ENCODE measurements around the gene PIGO. TPM values are rescaled to one million over a fixed set of nuclear protein-coding genes. Genes with fewer than 3 reads are reported as not detected.

The PIGO gene
- total RNA-seq, 5 donors from 2014 or later (not counting 1 experiment from before 2014, with no cell fraction given), result 23.0 to 32.1 (median 29.9) TPM

- H3K27ac Mint-ChIP-seq, result peak overlapping the region; percentile 37 to 55
- no peak overlapping the region for H3K27ac ChIP-seq (ENCODE audit: low read length)
Observed at GRCh38 chr9:35069020-35069419, 27.4 kb downstream of the PIGO start.

GRCh38 chr9:35067056-35067455 is 29.3 kb downstream of the PIGO start:
- POLR2A ChIA-PET, result interaction anchor here in 1 of 2 donors (0.5 to 0.9 kb wide), 2 partner anchors 14 to 58 kb away, joined by 3 read pairs; no protein-coding TSS in a partner anchor
- Histone ChIP-seq H3K27me3 (replicated peaks in 1 of 2; ENCODE audit: control insufficient read depth in 2 of 2, extremely low read depth in 1 of 2, insufficient read depth in 2 of 2, low read length in 1 of 2) (no peaks in the 10 kb centered on the region), H3K9me3 (no peaks in the 10 kb centered on the region), H3K36me3 (ENCODE audit: control insufficient read depth in 2 of 2, extremely low read depth in 1 of 2, insufficient read depth in 1 of 2, low read length in 1 of 2) (peaks cover 19 to 71% of the 10 kb centered on the region in 2 donors), H3K27ac (ENCODE audit: low read length) (no peak overlapping the region), H3K4me1 (ENCODE audit: control insufficient read depth in 1 of 2, extremely low read depth in 1 of 2, insufficient read depth in 2 of 2, low read length in 2 of 2) (peaks cover 14 to 38% of the 10 kb centered on the region in 2 experiments), H3K4me3 (ENCODE audit: control insufficient read depth in 1 of 2, extremely low read depth in 1 of 2, low read length in 1 of 2) (no peak overlapping the region)
- peak overlapping the region in 1 of 2 donors; percentile 39 for H3K27ac Mint-ChIP-seq
- no peaks in the 10 kb centered on the region for H3K27me3 Mint-ChIP-seq
- DNase-seq (no peak), ATAC-seq (replicated peaks in 1 of 4) (no peak)
- CTCF ChIA-PET, result interaction anchor here in 1 of 2 donors (1.0 kb wide), 2 partner anchors 8 to 168 kb away, joined by 3 read pairs; no protein-coding TSS in a partner anchor
- H3K36me3 Mint-ChIP-seq, result peaks cover 42% of the 10 kb centered on the region
- peak overlapping the region in 1 of 3 donors; percentile 32 for H3K4me3 Mint-ChIP-seq
- no peaks in the 10 kb centered on the region for H3K9me3 Mint-ChIP-seq
- no CpG with 5 or more reads among the region's 1 CpG for WGBS (ENCODE audit: insufficient coverage)
- peaks cover 46 to 51% (median 49%) of the 10 kb centered on the region in 3 donors for H3K4me1 Mint-ChIP-seq

More at GRCh38 chr9:35069020-35069419, 27.4 kb downstream of the PIGO start:
- no peaks in the 10 kb centered on the region for H3K27me3 Mint-ChIP-seq
- ChIA-PET CTCF (interaction anchor here (0.6 to 1.0 kb wide), 5 partner anchors 16 to 269 kb away, joined by 3 to 8 read pairs (median 5); partner anchors contain the start of gene STOML2 (in 1 of the 2)), POLR2A (interaction anchor here (0.6 to 1.4 kb wide), 6 partner anchors 8 to 734 kb away, joined by 3 to 14 read pairs (median 6); partner anchors contain the start of genes DNAJB5 (in 1 of the 2) and FANCG (in 1 of the 2))
- ATAC-seq (replicated peaks in 1 of 4) (no peak), DNase-seq (no peak)
- Histone ChIP-seq H3K27me3 (replicated peaks in 1 of 2; ENCODE audit: control insufficient read depth in 2 of 2, extremely low read depth in 1 of 2, insufficient read depth in 2 of 2, low read length in 1 of 2) (no peaks in the 10 kb centered on the region), H3K4me3 (ENCODE audit: control insufficient read depth in 1 of 2, extremely low read depth in 1 of 2, low read length in 1 of 2) (no peak overlapping the region), H3K4me1 (ENCODE audit: control insufficient read depth in 1 of 2, extremely low read depth in 1 of 2, insufficient read depth in 2 of 2, low read length in 2 of 2) (peaks cover 15 to 46% of the 10 kb centered on the region in 2 experiments), H3K36me3 (ENCODE audit: control insufficient read depth in 2 of 2, extremely low read depth in 1 of 2, insufficient read depth in 1 of 2, low read length in 1 of 2) (peaks cover 8 to 52% of the 10 kb centered on the region in 2 donors), H3K9me3 (no peaks in the 10 kb centered on the region)
- peaks cover 48 to 60% (median 54%) of the 10 kb centered on the region in 3 donors for H3K4me1 Mint-ChIP-seq
- peaks cover 27% of the 10 kb centered on the region for H3K36me3 Mint-ChIP-seq
- WGBS (ENCODE audit: insufficient coverage), result 92% methylated on average over 2 of the region's 4 CpGs
- peak overlapping the region; percentile 29 to 91 (median 87) for H3K4me3 Mint-ChIP-seq
- no peaks in the 10 kb centered on the region for H3K9me3 Mint-ChIP-seq

- Histone ChIP-seq H3K36me3 (ENCODE audit: control insufficient read depth in 2 of 2, extremely low read depth in 1 of 2, insufficient read depth in 1 of 2, low read length in 1 of 2) (peaks cover 36 to 96% of the 10 kb centered on the region in 2 donors), H3K9me3 (no peaks in the 10 kb centered on the region), H3K27me3 (replicated peaks in 1 of 2; ENCODE audit: control insufficient read depth in 2 of 2, extremely low read depth in 1 of 2, insufficient read depth in 2 of 2, low read length in 1 of 2) (no peaks in the 10 kb centered on the region), H3K4me1 (ENCODE audit: control insufficient read depth in 1 of 2, extremely low read depth in 1 of 2, insufficient read depth in 2 of 2, low read length in 2 of 2) (no peaks in the 10 kb centered on the region), H3K27ac (ENCODE audit: low read length) (no peak overlapping the region), H3K4me3 (ENCODE audit: control insufficient read depth in 1 of 2, extremely low read depth in 1 of 2, low read length in 1 of 2) (no peak overlapping the region)
- DNase-seq (no peak), ATAC-seq (replicated peaks in 1 of 4) (no peak)
- WGBS (ENCODE audit: insufficient coverage), result 94% methylated on average over 11 of the region's 11 CpGs
- Mint-ChIP-seq H3K27ac (no peak overlapping the region), H3K4me1 (peaks cover 0 to 7% (median 0%) of the 10 kb centered on the region in 3 donors), H3K4me3 (no peak overlapping the region), H3K9me3 (no peaks in the 10 kb centered on the region), H3K36me3 (peaks cover 75% of the 10 kb centered on the region), H3K27me3 (no peaks in the 10 kb centered on the region)
- POLR2A ChIA-PET, result interaction anchor here in 1 of 2 donors (0.5 kb wide), 1 partner anchor 8 kb away, joined by 8 read pairs; no protein-coding TSS in a partner anchor
- CTCF ChIA-PET, result interaction anchor here in 1 of 2 donors (1.5 kb wide), 1 partner anchor 10 kb away, joined by 4 read pairs; no protein-coding TSS in a partner anchor
Observed at GRCh38 chr9:35060548-35061207, 35.7 kb downstream of the PIGO start.

GRCh38 chr9:35059438-35059837 is 37.0 kb downstream of the PIGO start:
- no peak for DNase-seq
- H3K27ac Mint-ChIP-seq, result no peak overlapping the region
- H3K4me1 Mint-ChIP-seq, result peaks cover 0 to 7% (median 0%) of the 10 kb centered on the region in 3 donors
- no peak for ATAC-seq (replicated peaks in 1 of 4)
- ChIA-PET POLR2A (no interaction called here), CTCF (interaction anchor here in 1 of 2 donors (1.5 kb wide), 1 partner anchor 8 kb away, joined by 4 read pairs; no protein-coding TSS in a partner anchor)
- H3K9me3 ChIP-seq, result no peaks in the 10 kb centered on the region
- H3K27ac ChIP-seq (ENCODE audit: low read length), result no peak overlapping the region
- no peaks in the 10 kb centered on the region for H3K9me3 Mint-ChIP-seq
- H3K4me3 Mint-ChIP-seq, result no peak overlapping the region
- WGBS (ENCODE audit: insufficient coverage), result 96% methylated on average over 5 of the region's 10 CpGs
- no peaks in the 10 kb centered on the region for H3K4me1 ChIP-seq (ENCODE audit: control insufficient read depth in 1 of 2, extremely low read depth in 1 of 2, insufficient read depth in 2 of 2, low read length in 2 of 2)
- peaks cover 79% of the 10 kb centered on the region for H3K36me3 Mint-ChIP-seq
- H3K4me3 ChIP-seq (ENCODE audit: control insufficient read depth in 1 of 2, extremely low read depth in 1 of 2, low read length in 1 of 2), result no peak overlapping the region
- H3K27me3 Mint-ChIP-seq, result no peaks in the 10 kb centered on the region
- peaks cover 31 to 84% of the 10 kb centered on the region in 2 donors for H3K36me3 ChIP-seq (ENCODE audit: control insufficient read depth in 2 of 2, extremely low read depth in 1 of 2, insufficient read depth in 1 of 2, low read length in 1 of 2)
- no peaks in the 10 kb centered on the region for H3K27me3 ChIP-seq (replicated peaks in 1 of 2; ENCODE audit: control insufficient read depth in 2 of 2, extremely low read depth in 1 of 2, insufficient read depth in 2 of 2, low read length in 1 of 2)

GRCh38 chr9:35057271-35057620 is 39.1 kb downstream of the PIGO start:
- Histone ChIP-seq H3K36me3 (ENCODE audit: control insufficient read depth in 2 of 2, extremely low read depth in 1 of 2, insufficient read depth in 1 of 2, low read length in 1 of 2) (peaks cover 21 to 67% of the 10 kb centered on the region in 2 donors), H3K27me3 (replicated peaks in 1 of 2; ENCODE audit: control insufficient read depth in 2 of 2, extremely low read depth in 1 of 2, insufficient read depth in 2 of 2, low read length in 1 of 2) (no peaks in the 10 kb centered on the region), H3K9me3 (no peaks in the 10 kb centered on the region), H3K4me1 (ENCODE audit: control insufficient read depth in 1 of 2, extremely low read depth in 1 of 2, insufficient read depth in 2 of 2, low read length in 2 of 2) (no peaks in the 10 kb centered on the region), H3K4me3 (ENCODE audit: control insufficient read depth in 1 of 2, extremely low read depth in 1 of 2, low read length in 1 of 2) (no peak overlapping the region), H3K27ac (ENCODE audit: low read length) (no peak overlapping the region)
- Mint-ChIP-seq H3K9me3 (no peaks in the 10 kb centered on the region), H3K27ac (no peak overlapping the region), H3K4me1 (peaks cover 0 to under 1% (median 0%) of the 10 kb centered on the region in 3 donors), H3K27me3 (no peaks in the 10 kb centered on the region), H3K36me3 (peaks cover 70% of the 10 kb centered on the region), H3K4me3 (no peak overlapping the region)
- ChIA-PET CTCF (no interaction called here), POLR2A (no interaction called here)
- peak in 1 of 4 experiments; percentile 12 for ATAC-seq (replicated peaks in 1 of 4)
- DNase-seq, result no peak
- 99% methylated on average over 7 of the region's 8 CpGs for WGBS (ENCODE audit: insufficient coverage)

- ChIA-PET POLR2A (no interaction called here), CTCF (no interaction called here)
- ATAC-seq (replicated peaks in 1 of 4), result peak in 1 of 4 experiments; percentile 18
- Histone ChIP-seq H3K9me3 (no peaks in the 10 kb centered on the region), H3K27ac (ENCODE audit: low read length) (no peak overlapping the region), H3K36me3 (ENCODE audit: control insufficient read depth in 2 of 2, extremely low read depth in 1 of 2, insufficient read depth in 1 of 2, low read length in 1 of 2) (peaks cover 21 to 63% of the 10 kb centered on the region in 2 donors), H3K4me3 (ENCODE audit: control insufficient read depth in 1 of 2, extremely low read depth in 1 of 2, low read length in 1 of 2) (no peak overlapping the region), H3K4me1 (ENCODE audit: control insufficient read depth in 1 of 2, extremely low read depth in 1 of 2, insufficient read depth in 2 of 2, low read length in 2 of 2) (no peaks in the 10 kb centered on the region), H3K27me3 (replicated peaks in 1 of 2; ENCODE audit: control insufficient read depth in 2 of 2, extremely low read depth in 1 of 2, insufficient read depth in 2 of 2, low read length in 1 of 2) (no peaks in the 10 kb centered on the region)
- no peaks in the 10 kb centered on the region for H3K27me3 Mint-ChIP-seq
- no peak overlapping the region for H3K4me3 Mint-ChIP-seq
- H3K27ac Mint-ChIP-seq, result no peak overlapping the region
- H3K4me1 Mint-ChIP-seq, result no peaks in the 10 kb centered on the region
- 96% methylated on average over 7 of the region's 9 CpGs for WGBS (ENCODE audit: insufficient coverage)
- H3K9me3 Mint-ChIP-seq, result no peaks in the 10 kb centered on the region
- DNase-seq, result no peak
- H3K36me3 Mint-ChIP-seq, result peaks cover 67% of the 10 kb centered on the region
Observed at GRCh38 chr9:35056571-35057270, 39.7 kb downstream of the PIGO start.
